GM23338 (cell line): ENCODE measurements around the gene SCAMP5. TPM values are rescaled to one million over a fixed set of nuclear protein-coding genes. Genes with fewer than 3 reads are reported as not detected.

Experiments used
- ATAC-seq: fragments of 200-7000 bp; cut with Tn5 transposase; 3 replicates; pipeline ENCODE4 v1.9.1; 2020
- DNase-seq: peaks from one replicate; pipeline ENCODE4 v3.0.0-alpha.2; 2015; ENCODE audit warnings: low spot score
- H2AFZ ChIP-seq: fragments of 200-600 bp; sonication (generic); 2 replicates; pipeline ENCODE4 v1.8.0; 2016; ENCODE audit warnings: antibody characterized with exemption, mild to moderate bottlenecking, moderate library complexity
- H3F3A ChIP-seq: fragments of 200-600 bp; sonication (generic); replicated peaks from 2 replicates; pipeline ENCODE4 v1.8.0; 2017; ENCODE audit warnings: antibody characterized with exemption, mixed run types, low read depth
- H3K27ac ChIP-seq: fragments of 200-600 bp; sonication (generic); 2 replicates; pipeline ENCODE4 v1.6.1; 2016; ENCODE audit warnings: low read depth
- H3K27me3 ChIP-seq: fragments of 200-600 bp; sonication (generic); 2 replicates; pipeline ENCODE4 v1.8.0; 2016; ENCODE audit warnings: mild to moderate bottlenecking, mixed run types, moderate library complexity; ENCODE audit not compliant: insufficient read depth
- H3K36me3 ChIP-seq: fragments of 200-600 bp; sonication (generic); 2 replicates; pipeline ENCODE4 v1.8.0; 2016; ENCODE audit warnings: mild to moderate bottlenecking; ENCODE audit not compliant: insufficient read depth
- H3K4me1 ChIP-seq: fragments of 200-600 bp; sonication (generic); 2 replicates; pipeline ENCODE4 v1.8.0; 2016; ENCODE audit warnings: mild to moderate bottlenecking, moderate library complexity; ENCODE audit not compliant: insufficient read depth
- H3K4me2 ChIP-seq: fragments of 200-600 bp; sonication (generic); 2 replicates; pipeline ENCODE4 v1.7.1; 2017; ENCODE audit warnings: mixed run types
- H3K4me3 ChIP-seq: fragments of 200-600 bp; sonication (generic); 2 replicates; pipeline ENCODE4 v1.6.1; 2016; ENCODE audit warnings: mixed run types
- H3K79me2 ChIP-seq: fragments of 200-600 bp; sonication (generic); replicated peaks from 2 replicates; pipeline ENCODE4 v1.8.0; 2017; ENCODE audit warnings: mild to moderate bottlenecking; ENCODE audit not compliant: insufficient read depth
- H3K9me2 ChIP-seq: fragments of 200-600 bp; sonication (generic); 2 replicates; pipeline ENCODE4 v1.8.0; 2017; ENCODE audit not compliant: insufficient read depth
- H4K20me1 ChIP-seq: fragments of 200-600 bp; sonication (generic); replicated peaks from 2 replicates; pipeline ENCODE4 v1.8.0; 2017; ENCODE audit warnings: mild to moderate bottlenecking; ENCODE audit not compliant: insufficient read depth
- H3K27ac Mint-ChIP-seq: 2 replicates; pipeline ENCODE4 v1.8.0; 2020; ENCODE audit warnings: inconsistent platforms, mild to moderate bottlenecking, moderate library complexity, mixed read lengths
- H3K27me3 Mint-ChIP-seq: 3 replicates; pipeline ENCODE4 v1.8.0; 2022; ENCODE audit warnings: low read depth, mild to moderate bottlenecking, moderate library complexity, mixed read lengths, inconsistent platforms; ENCODE audit not compliant: insufficient read depth, poor library complexity
- H3K36me3 Mint-ChIP-seq: 3 replicates; pipeline ENCODE4 v1.8.0; 2021; ENCODE audit warnings: low read depth, mild to moderate bottlenecking, inconsistent platforms, moderate library complexity, mixed read lengths
- H3K4me1 Mint-ChIP-seq: 3 replicates; pipeline ENCODE4 v1.8.0; 2020; ENCODE audit warnings: mild to moderate bottlenecking, inconsistent platforms, mixed read lengths
- H3K4me3 Mint-ChIP-seq: 3 replicates; pipeline ENCODE4 v1.8.0; 2021; ENCODE audit warnings: moderate library complexity, mild to moderate bottlenecking, inconsistent platforms, mixed read lengths
- H3K9me3 Mint-ChIP-seq: 3 replicates; pipeline ENCODE4 v1.8.0; 2020; ENCODE audit warnings: moderate library complexity, mild to moderate bottlenecking, inconsistent platforms, mixed read lengths
- CREB1 ChIP-seq: fragments of 250-450 bp; sonication (Bioruptor Pico); IDR thresholded peaks from 2 replicates; pipeline ENCODE4 v1.5.0; 2020; ENCODE audit warnings: low read depth, mild to moderate bottlenecking, moderate library complexity
- ETS1 ChIP-seq: IDR thresholded peaks from 2 replicates; pipeline ENCODE4 v1.6.1; 2016; ENCODE audit warnings: antibody characterized with exemption
- JUNB ChIP-seq: IDR thresholded peaks from one replicate; pipeline ENCODE4 v1.6.1; 2016; ENCODE audit warnings: antibody characterized with exemption; ENCODE audit not compliant: unreplicated experiment
- NANOG ChIP-seq: IDR thresholded peaks from 2 replicates; pipeline ENCODE4 v1.6.1; 2016; ENCODE audit warnings: antibody characterized with exemption, borderline replicate concordance
- POLR2AphosphoS5 ChIP-seq: IDR thresholded peaks from 2 replicates; pipeline ENCODE4 v1.6.1; 2016; ENCODE audit warnings: antibody characterized with exemption, low read depth
- REST ChIP-seq: IDR thresholded peaks from one replicate; pipeline ENCODE4 v1.6.1; 2018; ENCODE audit warnings: antibody characterized with exemption; ENCODE audit not compliant: unreplicated experiment
- ZNF462 ChIP-seq: fragments of 250-450 bp; sonication (Bioruptor Pico); IDR thresholded peaks from 2 replicates; pipeline ENCODE4 v1.5.0; 2020; ENCODE audit warnings: mild to moderate bottlenecking, moderate library complexity
- polyA plus RNA-seq: library from polyadenylated mRNA; unstranded; fragments of >200 nt; fragmentation: Nextera tagmentation; extraction: Ambion mirVana; gene quantifications from 2 replicates; pipeline ENCODE4 v1.2.1, GENCODE V29; 2016
- total RNA-seq: library from RNA; depleted of rRNA; stranded (reverse); fragments of >200 nt; shearing (Covaris generic); gene quantifications from 2 replicates; pipeline ENCODE4 v1.2.3, GENCODE V29; 2014

SCAMP5 gene
- total and polyA plus RNA-seq, 2 experiments from 2014 or later, result 12.8 to 43.3 TPM

- Mint-ChIP-seq H3K27ac (no peak overlapping the region), H3K4me1 (peaks cover 34% of the 10 kb centered on the region), H3K9me3 (no peaks in the 10 kb centered on the region; the same call in 2 of the 3 replicates), H3K27me3 (peaks cover 51% of the 10 kb centered on the region), H3K4me3 (peak overlapping the region; percentile 75), H3K36me3 (peaks cover 7% of the 10 kb centered on the region; the same call in 2 of the 3 replicates)
- no peak for TF ChIP-seq NANOG
- TF ChIP-seq CREB1 (CRISPR knock-in tag), result no peak
- no peak for TF ChIP-seq POLR2AphosphoS5
- no peak for TF ChIP-seq ETS1
- no peak for TF ChIP-seq ZNF462 (CRISPR knock-in tag)
- TF ChIP-seq JUNB, result no peak
- no peak for TF ChIP-seq REST
- Histone ChIP-seq H3F3A (peaks cover 9% of the 10 kb centered on the region; the same call in 1 of the 2 replicates), H3K36me3 (no peaks in the 10 kb centered on the region), H3K9me2 (no peaks in the 10 kb centered on the region), H3K27ac (no peak overlapping the region), H3K4me2 (peak overlapping the region; percentile 100), H3K27me3 (peaks cover 62% of the 10 kb centered on the region), H4K20me1 (peaks cover 13% of the 10 kb centered on the region), H3K4me3 (peak overlapping the region; percentile 80), H2AFZ (peak overlapping the region; percentile 94), H3K4me1 (peaks cover 32% of the 10 kb centered on the region), H3K79me2 (peaks cover 12% of the 10 kb centered on the region)
- ATAC-seq, result peak; percentile 4
- peak; percentile 60 for DNase-seq
Measured at GRCh38 chr15:74957476-74958035, 37.8 kb upstream of the SCAMP5 start.
